CD14-positive monocyte (primary cell): ENCODE measurements around the gene VIPAS39. TPM values are rescaled to one million over a fixed set of nuclear protein-coding genes. Genes with fewer than 3 reads are reported as not detected.
"Not testable (repeated sequence)": the region's sequence is repeated elsewhere in the genome, so short reads cannot be mapped to it uniquely, and the experiment has no call there.

ENCODE experiments used
- DNase-seq, 3 donors: peaks; one replicate each; pipeline ENCODE4 v3.0.0-alpha.2; 2011 to 2022
- H2AFZ ChIP-seq: 2 replicates; pipeline ENCODE4 v1.6.0; 2012; ENCODE audit warnings: mild to moderate bottlenecking, low read depth, low read length, inconsistent platforms; ENCODE audit not compliant: insufficient read depth, poor library complexity, severe bottlenecking
- H3K27ac ChIP-seq, 2 donors: 1 replicate in 1 of 2; 2 replicates in 1 of 2; pipeline ENCODE4 v1.5.1; 2012 to 2013; ENCODE audit warnings: low read length in 2 of 2, control low read depth in 1 of 2, inconsistent platforms in 1 of 2, low read depth in 1 of 2, mild to moderate bottlenecking in 1 of 2
- H3K27me3 ChIP-seq, 2 donors: one replicate each; pipeline versions ENCODE4 v1.6.0 to v1.6.1; 2011 to 2013; ENCODE audit warnings: low read length in 2 of 2; ENCODE audit not compliant: control insufficient read depth in 2 of 2, insufficient read depth in 2 of 2
- H3K36me3 ChIP-seq, 2 donors: replicated peaks in 1 of 2; 1 replicate in 1 of 2; 2 replicates in 1 of 2; pipeline versions ENCODE4 v1.5.1 to v1.6.1; 2012 to 2013; ENCODE audit warnings: low read length in 2 of 2, control low read depth in 1 of 2, inconsistent platforms in 1 of 2, mild to moderate bottlenecking in 1 of 2; ENCODE audit not compliant: insufficient read depth in 2 of 2, control insufficient read depth in 1 of 2
- H3K4me1 ChIP-seq, 2 donors: 1 replicate in 1 of 2; 2 replicates in 1 of 2; pipeline versions ENCODE4 v1.5.1 to v1.6.1; 2012 to 2013; ENCODE audit warnings: low read length in 2 of 2, control low read depth in 1 of 2, inconsistent platforms in 1 of 2, mild to moderate bottlenecking in 1 of 2, moderate library complexity in 1 of 2; ENCODE audit not compliant: insufficient read depth in 2 of 2, control insufficient read depth in 1 of 2
- H3K4me2 ChIP-seq: replicated peaks from 2 replicates; pipeline ENCODE3; 2012; ENCODE audit warnings: low read length, moderate library complexity, mild to moderate bottlenecking; ENCODE audit not compliant: poor library complexity, severe bottlenecking; ENCODE audit errors: extremely low read depth
- H3K4me3 ChIP-seq, 3 experiments: fragments of 200-600 bp in 1 of 3; sonication (generic) in 1 of 3; replicated peaks in 1 of 3; 1 replicate in 2 of 3; 2 replicates in 1 of 3; pipeline ENCODE4 v1.5.1; 2011 to 2013; ENCODE audit warnings: low read length in 3 of 3, mild to moderate bottlenecking in 3 of 3, control low read depth in 2 of 3, low read depth in 2 of 3, inconsistent platforms in 1 of 3, moderate library complexity in 1 of 3
- H3K79me2 ChIP-seq: 2 replicates; pipeline ENCODE4 v1.6.0; 2012; ENCODE audit warnings: mild to moderate bottlenecking, control low read depth, inconsistent platforms, low read length, moderate library complexity; ENCODE audit not compliant: insufficient read depth
- H3K9ac ChIP-seq: 2 replicates; pipeline ENCODE4 v1.6.0; 2017; ENCODE audit warnings: low read length, mild to moderate bottlenecking; ENCODE audit not compliant: insufficient read depth, poor library complexity, severe bottlenecking
- H3K9me3 ChIP-seq, 2 donors: replicated peaks in 1 of 2; 1 replicate in 1 of 2; 2 replicates in 1 of 2; pipeline versions ENCODE4 v1.5.1 to v1.6.1; 2012 to 2013; ENCODE audit warnings: low read length in 2 of 2, control low read depth in 1 of 2; ENCODE audit not compliant: control insufficient read depth in 1 of 2, insufficient read depth in 1 of 2
- H4K20me1 ChIP-seq: 2 replicates; pipeline ENCODE4 v1.6.0; 2012; ENCODE audit warnings: mild to moderate bottlenecking, low read length, control low read depth, moderate library complexity; ENCODE audit not compliant: insufficient read depth
- H3K27ac Mint-ChIP-seq, 7 donors: one replicate each; pipeline ENCODE4 v1.8.0; 2020; ENCODE audit warnings: mild to moderate bottlenecking in 7 of 7, mixed read lengths in 7 of 7, moderate library complexity in 6 of 7, inconsistent platforms in 2 of 7
- H3K27me3 Mint-ChIP-seq, 3 donors: one replicate each; pipeline ENCODE4 v1.8.0; 2021 to 2022; ENCODE audit warnings: low read depth in 3 of 3, mild to moderate bottlenecking in 3 of 3, mixed read lengths in 3 of 3, moderate library complexity in 3 of 3, inconsistent platforms in 1 of 3
- H3K36me3 Mint-ChIP-seq, 2 donors: one replicate each; pipeline ENCODE4 v1.8.0; 2020; ENCODE audit warnings: mixed read lengths in 2 of 2, inconsistent platforms in 1 of 2, mild to moderate bottlenecking in 1 of 2
- H3K4me1 Mint-ChIP-seq: one replicate; pipeline ENCODE4 v1.8.0; 2020; ENCODE audit warnings: mild to moderate bottlenecking, mixed read lengths
- H3K4me3 Mint-ChIP-seq, 2 donors: one replicate each; pipeline ENCODE4 v1.8.0; 2020; ENCODE audit warnings: mild to moderate bottlenecking in 2 of 2, mixed read lengths in 2 of 2, moderate library complexity in 1 of 2
- H3K9me3 Mint-ChIP-seq, 7 donors: one replicate each; pipeline ENCODE4 v1.8.0; 2020 to 2022; ENCODE audit warnings: mixed read lengths in 7 of 7, mild to moderate bottlenecking in 6 of 7, moderate library complexity in 6 of 7, inconsistent platforms in 2 of 7
- CTCF ChIP-seq: fragments of 200-600 bp; IDR thresholded peaks from one replicate; pipeline ENCODE4 v1.8.0; 2022; ENCODE audit warnings: antibody characterized with exemption, mild to moderate bottlenecking
- WGBS: methylation state at CpG from one replicate; pipeline ENCODE4 v1.1.5; 2013; ENCODE audit warnings: missing lambda C conversion rate; ENCODE audit not compliant: insufficient coverage; 5-methylcytosine and 5-hydroxymethylcytosine counted together
- intact Hi-C, 2 donors: fragments of 100-400 bp; cut with micrococcal nuclease; formaldehyde crosslinking; loops; one replicate each; pipeline versions ENCODE4 v1.15.0 to v1.15.1; 2023
- polyA plus RNA-seq, 3 donors: library from polyadenylated mRNA; depleted of rRNA in 1 of 3; unstranded in 2 of 3; stranded (reverse) in 1 of 3; fragments of 300-500 nt in 2 of 3; fragments of >200 nt in 1 of 3; fragmentation: Illumina TruSeq in 2 of 3; gene quantifications; 1 replicate in 2 of 3; 2 replicates in 1 of 3; pipeline ENCODE4 v1.2.3, GENCODE V29; 2012 to 2021

Gene VIPAS39
- polyA plus RNA-seq, 3 donors = 8.1 to 17.8 (median 10.8) TPM

GRCh38 chr14:77415403-77416030 is 41.9 kb downstream of the VIPAS39 start:
- intact Hi-C loops, H3K27me3 ChIP-seq, H3K4me3 ChIP-seq, H3K36me3 ChIP-seq, H3K79me2 ChIP-seq, H3K9ac ChIP-seq, H3K4me3 Mint-ChIP-seq, H2AFZ ChIP-seq, H3K27me3 Mint-ChIP-seq, H3K4me2 ChIP-seq, H3K4me1 ChIP-seq, H3K27ac ChIP-seq, H3K36me3 Mint-ChIP-seq, DNase-seq, H4K20me1 ChIP-seq: not testable (repeated sequence)
- peaks cover 19 to 21% of the 10 kb centered on the region in 2 donors for H3K9me3 ChIP-seq
- WGBS = no CpG with 5 or more reads among the region's 10 CpGs
- H3K4me1 Mint-ChIP-seq = peaks cover 14% of the 10 kb centered on the region
- peaks cover 13 to 27% (median 18%) of the 10 kb centered on the region in 7 donors for H3K9me3 Mint-ChIP-seq
- peak overlapping the region in 1 of 7 donors; percentile 41 for H3K27ac Mint-ChIP-seq

- intact Hi-C loops = no loop called here
- H3K4me3 Mint-ChIP-seq = no peak overlapping the region
Observed at GRCh38 chr14:77409131-77409533, 48.3 kb downstream of the VIPAS39 start.

More at GRCh38 chr14:77409131-77409533, 48.3 kb downstream of the VIPAS39 start:
- Histone ChIP-seq H3K27me3 (no peaks in the 10 kb centered on the region), H3K4me3 (no peak overlapping the region), H3K79me2 (no peaks in the 10 kb centered on the region), H3K27ac (no peak overlapping the region), H3K4me2 (no peak overlapping the region), H2AFZ (no peak overlapping the region), H3K4me1 (peaks cover 26 to 30% of the 10 kb centered on the region in 2 donors), H3K36me3 (no peaks in the 10 kb centered on the region), H3K9me3 (no peaks in the 10 kb centered on the region), H4K20me1 (no peaks in the 10 kb centered on the region), H3K9ac (no peak overlapping the region)
- no CpG with 5 or more reads among the region's 3 CpGs for WGBS
- Mint-ChIP-seq H3K4me1 (peaks cover 34% of the 10 kb centered on the region), H3K27ac (no peak overlapping the region), H3K36me3 (peaks cover 0 to 2% of the 10 kb centered on the region in 2 donors), H3K9me3 (peaks cover 0 to under 1% (median 0%) of the 10 kb centered on the region in 7 donors), H3K27me3 (peaks cover 0 to 2% (median 0%) of the 10 kb centered on the region in 3 donors)
- no peak for TF ChIP-seq CTCF
- peak in 1 of 3 donors; percentile 5 for DNase-seq
